ENCODE measurements around the gene TNFRSF12A. TPM values are rescaled to one million over a fixed set of nuclear protein-coding genes. Genes with fewer than 3 reads are reported as not detected.

TNFRSF12A gene
- total RNA-seq, result 4.8 and 5.7 TPM in 2 replicates

DNA sequence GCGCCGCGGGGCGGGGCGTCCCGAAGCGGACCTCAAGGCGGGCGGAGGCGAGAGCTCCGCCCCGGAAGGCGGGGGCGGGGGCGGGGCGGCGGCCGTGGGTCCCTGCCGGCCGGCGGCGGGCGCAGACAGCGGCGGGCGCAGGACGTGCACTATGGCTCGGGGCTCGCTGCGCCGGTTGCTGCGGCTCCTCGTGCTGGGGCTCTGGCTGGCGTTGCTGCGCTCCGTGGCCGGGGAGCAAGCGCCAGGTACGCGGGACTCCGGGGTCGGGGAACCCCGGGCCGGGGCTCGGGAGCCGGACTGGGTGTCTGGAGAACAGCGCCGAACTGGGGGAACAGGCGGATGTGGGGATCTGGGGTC is at the start of gene TNFRSF12A:
Gene TNFRSF12A, plus strand, starts transcription at position 122 of the 357 bp plus-strand sequence. Its CDS starts 30 bp downstream, at position 152.
- intact Hi-C loops (cut with micrococcal nuclease), result loop anchor here (1.0 to 10.0 kb wide), 4 partner anchors 16 to 1232 kb away; partner anchors contain the start of genes CLUAP1 and PAQR4

- intact Hi-C loops (cut with micrococcal nuclease), result loop anchor here (1.0 kb wide), 1 partner anchor 10 kb away; the partner anchor contains the start of gene PKMYT1
Measured at GRCh38 chr16:2970563-2970962, 49.6 kb upstream of the TNFRSF12A start.

DNA sequence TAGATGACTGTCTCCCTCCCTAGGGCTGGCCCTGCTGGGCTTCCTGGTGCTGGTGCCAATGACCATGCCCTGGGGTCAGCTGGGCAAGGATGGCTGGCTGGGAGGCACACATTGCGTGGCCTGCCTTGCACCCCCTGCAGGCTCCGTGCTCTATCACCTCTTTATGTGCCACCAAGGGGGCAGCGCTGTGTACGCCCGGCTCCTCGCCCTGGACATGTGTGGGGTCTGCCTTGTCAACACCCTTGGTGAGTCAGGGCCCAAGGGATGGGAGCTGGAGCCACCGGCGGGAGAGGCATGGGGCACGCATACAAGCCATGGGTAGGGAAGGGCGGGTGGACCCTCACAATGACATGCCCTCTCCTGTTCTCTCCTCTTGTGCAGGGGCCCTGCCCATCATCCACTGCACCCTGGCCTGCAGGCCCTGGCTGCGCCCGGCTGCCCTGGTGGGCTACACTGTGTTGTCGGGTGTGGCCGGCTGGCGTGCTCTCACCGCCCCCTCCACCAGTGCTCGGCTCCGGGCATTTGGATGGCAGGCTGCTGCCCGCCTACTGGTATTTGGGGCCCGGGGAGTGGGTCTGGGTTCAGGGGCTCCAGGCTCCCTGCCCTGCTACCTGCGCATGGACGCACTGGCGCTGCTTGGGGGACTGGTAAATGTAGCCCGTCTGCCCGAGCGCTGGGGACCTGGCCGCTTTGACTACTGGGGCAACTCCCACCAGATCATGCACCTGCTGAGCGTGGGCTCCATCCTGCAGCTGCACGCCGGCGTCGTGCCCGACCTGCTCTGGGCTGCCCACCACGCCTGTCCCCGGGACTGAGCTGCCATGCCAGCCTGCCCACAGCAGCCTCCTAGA is 48.8 kb upstream of the TNFRSF12A start:
- intact Hi-C loops (cut with micrococcal nuclease), result no loop called here

DNA sequence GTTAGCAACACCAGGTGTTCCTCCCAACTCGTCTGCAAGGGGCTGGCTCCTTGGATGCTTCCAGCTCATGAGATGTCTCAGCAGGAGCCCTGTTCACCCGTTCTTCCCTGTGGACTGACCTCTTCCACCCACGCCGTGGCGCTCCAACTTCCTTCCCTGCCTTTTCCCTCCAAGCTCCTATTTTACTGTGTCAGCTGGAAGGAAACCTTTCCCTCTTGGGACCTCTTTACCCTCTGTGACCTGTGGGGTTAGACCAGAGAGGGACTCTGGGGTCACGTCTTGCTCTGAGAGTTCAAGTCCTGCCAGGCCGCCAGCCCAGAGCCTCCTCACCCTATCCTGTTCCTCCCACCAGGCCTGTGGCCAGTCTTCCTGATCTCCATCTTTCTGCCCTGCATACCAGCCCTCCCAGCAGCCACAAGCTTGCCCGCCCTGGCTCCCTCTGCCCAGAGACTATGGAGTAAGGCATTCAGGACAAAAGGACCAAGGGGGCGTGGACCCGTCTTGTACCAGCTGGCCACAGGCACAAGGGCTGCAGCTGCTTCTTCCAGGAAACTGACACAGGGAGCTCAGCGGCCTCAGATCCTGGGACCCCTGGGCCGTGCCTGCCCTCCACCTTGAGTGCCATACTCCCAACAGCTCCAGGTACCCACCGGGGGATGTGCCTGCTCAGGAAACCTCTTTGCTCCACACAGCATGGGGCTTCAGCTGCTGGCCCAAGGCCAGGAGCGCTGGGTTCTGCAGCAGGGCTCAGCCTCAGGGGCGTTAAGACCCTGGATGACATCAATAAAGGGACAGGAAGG is 48.0 kb upstream of the TNFRSF12A start:
- intact Hi-C loops (cut with micrococcal nuclease), result no loop called here

DNA sequence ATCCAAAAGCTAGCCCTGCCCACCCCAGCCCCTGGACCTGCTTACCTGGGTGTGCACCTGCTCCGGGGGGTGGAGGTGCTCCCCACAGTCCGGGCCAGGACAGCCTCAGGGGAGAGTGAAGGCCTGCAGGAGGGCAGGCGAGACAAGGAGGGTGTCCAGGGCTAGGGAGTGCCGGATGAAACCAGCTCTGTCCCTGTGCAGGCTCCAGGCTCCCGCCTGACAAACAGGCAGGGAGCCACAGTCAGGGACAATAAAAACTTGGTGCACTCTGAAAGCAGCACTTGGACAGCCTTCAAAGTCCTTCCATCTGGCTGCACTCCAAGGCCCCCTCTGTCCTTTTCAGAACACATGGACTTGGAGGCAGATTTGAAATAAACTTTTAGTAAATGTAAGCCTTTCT is 47.1 kb upstream of the TNFRSF12A start:
- intact Hi-C loops (cut with micrococcal nuclease), result no loop called here

GRCh38 chr16:2973605-2974318 is 46.4 kb upstream of the TNFRSF12A start:
- intact Hi-C loops (cut with micrococcal nuclease), result no loop called here

GRCh38 chr16:2974319-2975056 is 45.7 kb upstream of the TNFRSF12A start:
- intact Hi-C loops (cut with micrococcal nuclease), result no loop called here

GRCh38 chr16:2975161-2975795 is 44.9 kb upstream of the TNFRSF12A start:
- intact Hi-C loops (cut with micrococcal nuclease), result no loop called here

GRCh38 chr16:2976201-2976600 is 44.0 kb upstream of the TNFRSF12A start:
- intact Hi-C loops (cut with micrococcal nuclease), result no loop called here

DNA sequence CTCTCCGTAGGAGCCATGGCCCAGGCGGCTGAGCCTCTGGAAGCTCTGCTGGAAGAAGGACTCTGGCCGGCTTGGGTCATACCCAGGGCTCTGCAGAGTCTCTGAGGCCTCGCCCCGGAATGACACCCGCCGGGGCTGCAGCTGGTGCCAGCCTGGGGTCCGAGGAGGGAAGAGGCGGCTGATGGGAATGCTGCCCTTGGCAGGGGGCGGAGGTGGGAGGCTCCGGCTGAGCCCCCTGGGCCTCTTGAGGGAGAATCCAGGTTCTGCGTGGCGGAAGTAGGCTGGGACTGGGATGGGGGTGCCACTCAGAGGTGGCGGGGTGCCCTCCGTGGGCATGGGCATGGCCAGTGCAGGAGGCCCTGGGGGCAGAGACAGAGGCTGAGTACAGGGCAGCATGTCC is 43.5 kb upstream of the TNFRSF12A start:
- intact Hi-C loops (cut with micrococcal nuclease), result no loop called here

GRCh38 chr16:2977440-2977839 is 42.7 kb upstream of the TNFRSF12A start:
- intact Hi-C loops (cut with micrococcal nuclease), result no loop called here

DNA sequence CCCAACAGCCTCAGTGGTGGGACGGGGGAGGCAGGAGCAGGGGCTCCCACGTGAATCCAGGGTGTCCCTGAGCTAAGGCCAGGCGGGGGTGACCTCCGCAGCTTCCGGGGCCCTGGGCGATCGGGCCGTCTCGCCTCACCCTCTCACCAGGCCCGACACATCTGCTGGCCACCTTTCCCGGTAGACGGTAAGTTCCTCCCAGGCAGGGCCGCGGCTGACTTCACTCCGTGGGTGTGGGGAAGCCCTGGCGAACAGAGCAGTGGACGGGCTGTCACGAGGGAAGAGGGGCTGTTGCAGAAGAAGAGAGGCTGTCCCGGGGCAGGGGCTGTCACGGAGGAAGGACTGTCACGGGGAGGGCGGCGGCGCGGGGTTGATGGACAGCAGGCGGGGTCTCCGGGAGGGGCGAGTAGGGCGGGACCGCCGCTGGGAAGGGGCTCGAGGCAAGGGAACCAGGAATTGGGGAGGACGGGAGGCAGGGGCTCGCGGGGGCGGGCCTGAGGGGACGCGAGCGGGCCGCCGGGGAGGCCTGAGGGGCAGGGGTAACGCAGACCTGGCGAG is 40.4 kb upstream of the TNFRSF12A start:
- intact Hi-C loops (cut with micrococcal nuclease), result loop anchor here (1.0 to 5.0 kb wide), 2 partner anchors 9 to 72 kb away; no protein-coding TSS in a partner anchor

DNA sequence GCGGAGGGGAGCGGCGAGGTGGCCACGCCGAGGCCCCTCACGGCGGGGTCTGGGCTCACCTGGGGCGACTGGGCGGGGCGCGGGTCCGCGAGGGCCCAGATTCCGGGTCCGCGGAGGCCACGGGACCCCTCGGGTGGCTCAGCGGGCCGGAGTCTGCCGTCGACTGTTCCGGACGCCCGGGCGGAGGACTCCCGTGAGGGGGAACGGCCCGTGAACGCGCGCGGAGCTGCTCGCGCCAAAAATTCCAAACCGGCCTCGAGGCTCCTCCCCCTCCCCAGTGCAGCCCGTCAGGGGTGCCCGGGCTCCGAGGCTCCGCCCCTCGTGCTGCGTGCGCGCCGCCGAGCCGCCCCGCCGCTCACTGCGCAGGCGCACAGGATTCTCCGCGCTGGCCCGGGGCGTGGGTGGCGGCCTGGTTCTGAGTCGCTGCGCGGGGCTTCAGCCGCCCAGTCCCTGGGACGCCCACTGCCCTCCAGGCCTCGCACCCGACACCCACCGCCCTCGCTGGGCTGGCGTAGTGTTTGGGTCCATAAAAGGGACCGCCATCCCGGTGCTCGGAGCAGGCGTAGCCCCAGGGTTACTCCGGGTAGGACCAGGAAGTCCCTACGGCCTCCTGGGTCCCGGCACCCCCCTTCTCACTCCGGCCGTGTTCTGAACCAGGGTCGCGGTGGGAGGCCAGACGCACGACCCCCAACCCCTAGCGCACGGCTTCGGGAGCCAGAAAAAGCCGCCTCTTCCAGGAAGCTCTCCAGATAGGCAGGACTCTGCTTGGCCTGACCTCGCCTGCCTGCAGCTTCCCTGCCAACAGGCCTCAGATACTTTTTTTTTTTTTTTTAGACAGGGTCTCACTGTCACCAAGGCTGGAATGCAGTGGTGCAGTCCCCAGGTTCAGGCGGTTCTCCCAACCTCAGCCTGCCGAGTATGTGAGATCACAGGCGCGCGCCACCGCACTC is 39.7 kb upstream of the TNFRSF12A start, which contains the start of gene PKMYT1:
Gene PKMYT1, minus strand, starts transcription at position 220 of the 950 bp plus-strand sequence. CDS start 789 bp downstream, outside the sequence.
- intact Hi-C loops (cut with micrococcal nuclease), result loop anchor here (1.0 to 5.0 kb wide), 2 partner anchors 10 to 73 kb away; no protein-coding TSS in a partner anchor

DNA sequence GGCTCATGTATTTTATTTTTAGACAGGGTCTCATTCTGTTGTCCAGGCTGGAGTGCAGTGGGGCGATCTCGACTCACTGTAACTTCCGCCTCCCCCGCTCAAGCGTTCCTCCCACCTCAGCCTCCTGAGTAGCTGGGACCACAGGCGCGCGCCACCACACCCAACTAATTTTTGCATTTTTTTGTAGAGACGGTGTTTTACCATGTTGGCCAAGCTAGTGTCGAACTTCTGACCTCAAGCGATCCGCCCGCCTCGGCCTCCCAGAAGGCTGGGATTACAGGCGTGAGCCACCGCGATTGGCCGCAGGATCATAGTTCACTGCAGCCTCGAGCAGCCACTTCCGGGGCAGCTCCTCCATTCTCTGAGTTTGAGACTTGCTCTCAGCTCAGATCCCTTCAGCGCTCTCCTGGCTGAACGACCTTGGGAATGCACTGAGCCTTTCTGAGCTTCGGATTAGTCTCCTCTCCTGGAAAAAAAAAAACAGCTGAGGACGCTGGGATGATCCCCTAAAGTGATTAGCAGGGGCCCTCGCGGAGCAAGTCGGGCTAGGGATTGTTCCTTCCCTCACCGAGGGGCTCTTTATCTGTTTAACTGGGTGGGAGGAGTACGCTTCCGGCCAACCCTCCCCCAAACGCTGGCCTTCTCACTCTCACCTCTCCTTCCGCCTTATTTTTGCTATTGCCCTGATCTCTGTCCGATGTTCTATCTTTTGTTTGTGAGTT is 38.8 kb upstream of the TNFRSF12A start:
- intact Hi-C loops (cut with micrococcal nuclease), result loop anchor here (5.0 kb wide), 1 partner anchor 74 kb away; no protein-coding TSS in a partner anchor

GRCh38 chr16:2981899-2982250 is 38.3 kb upstream of the TNFRSF12A start:
- intact Hi-C loops (cut with micrococcal nuclease), result loop anchor here (5.0 kb wide), 1 partner anchor 75 kb away; no protein-coding TSS in a partner anchor

DNA sequence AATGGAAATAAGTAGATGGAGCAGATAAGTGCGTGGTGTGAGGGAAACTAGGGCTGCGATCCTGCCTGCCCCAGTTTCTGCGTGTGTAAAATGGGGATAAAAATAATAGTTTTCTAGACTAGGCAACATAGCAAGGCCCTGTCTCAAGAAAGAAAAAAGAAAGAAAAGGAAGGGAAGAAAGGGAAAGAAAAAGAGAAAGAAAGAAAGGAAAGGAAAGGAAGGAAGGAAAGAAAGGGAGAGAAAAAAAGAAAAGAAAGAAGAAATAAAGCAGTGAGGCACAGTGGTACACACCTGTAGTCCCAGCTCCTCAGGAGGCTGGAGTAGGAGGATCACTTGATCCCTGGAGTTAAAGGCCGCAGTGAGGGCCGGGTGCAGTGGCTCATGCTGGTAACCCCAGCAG is 37.8 kb upstream of the TNFRSF12A start:
- intact Hi-C loops (cut with micrococcal nuclease), result loop anchor here (5.0 kb wide), 1 partner anchor 75 kb away; no protein-coding TSS in a partner anchor

- intact Hi-C loops (cut with micrococcal nuclease), result loop anchor here (5.0 kb wide), 1 partner anchor 76 kb away; no protein-coding TSS in a partner anchor
Measured at GRCh38 chr16:2983706-2984136, 36.4 kb upstream of the TNFRSF12A start.

- intact Hi-C loops (cut with micrococcal nuclease), result no loop called here
Measured at GRCh38 chr16:2985462-2985861, 34.7 kb upstream of the TNFRSF12A start.

All from T-helper 2 cell treated with Interferon-gamma antibody and Interleukin-4, amounts not matched to agents 100 ng/mL and 5 ng/mL, for 36 hours (primary cell).